Ureter (tissue), 1 donor: ENCODE results near the gene ZNF688. TPM values are rescaled to one million over a fixed set of nuclear protein-coding genes. Genes with fewer than 3 reads are reported as not detected.
"Not testable (repeated sequence)": the region's sequence is repeated elsewhere in the genome, so short reads cannot be mapped to it uniquely, and the experiment has no call there.

Experiments
- DNase-seq: peaks from one replicate; pipeline ENCODE4 v3.0.0-alpha.2; 2020; ENCODE audit warnings: low spot score
- total RNA-seq: library from RNA; stranded (reverse); gene quantifications from one replicate; pipeline ENCODE4 v1.2.4, GENCODE V29; 2023
- donor health status: DM: yes; HTN: yes; CAD: no.

Gene ZNF688
- total RNA-seq, 1 donor from 2014 or later: 10.8 TPM

GRCh38 chr16:30557707-30557956 is 13.9 kb downstream of the ZNF688 start:
- no peak for DNase-seq

DNA sequence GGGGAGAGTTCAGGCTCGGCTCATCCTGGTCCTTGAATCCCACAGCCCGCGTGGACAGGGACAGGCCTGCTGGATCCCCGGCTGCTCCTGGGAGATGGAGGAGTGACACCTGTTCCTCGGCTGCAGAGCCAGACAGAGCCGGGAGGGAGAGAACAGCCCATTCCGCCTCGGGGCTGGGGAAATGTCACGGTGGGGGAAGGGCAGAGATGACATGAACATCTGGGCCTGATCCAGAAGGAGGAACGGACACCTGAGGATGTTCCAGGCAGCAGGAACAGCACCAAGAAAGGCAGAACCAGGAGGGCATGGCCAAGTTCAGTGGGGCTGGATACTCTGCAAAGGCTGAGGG is 15.4 kb downstream of the ZNF688 start:
- no peak for DNase-seq

- no peak for DNase-seq
These were observed 16.0 kb downstream of the ZNF688 start for GRCh38 chr16:30555315-30556124.

DNA sequence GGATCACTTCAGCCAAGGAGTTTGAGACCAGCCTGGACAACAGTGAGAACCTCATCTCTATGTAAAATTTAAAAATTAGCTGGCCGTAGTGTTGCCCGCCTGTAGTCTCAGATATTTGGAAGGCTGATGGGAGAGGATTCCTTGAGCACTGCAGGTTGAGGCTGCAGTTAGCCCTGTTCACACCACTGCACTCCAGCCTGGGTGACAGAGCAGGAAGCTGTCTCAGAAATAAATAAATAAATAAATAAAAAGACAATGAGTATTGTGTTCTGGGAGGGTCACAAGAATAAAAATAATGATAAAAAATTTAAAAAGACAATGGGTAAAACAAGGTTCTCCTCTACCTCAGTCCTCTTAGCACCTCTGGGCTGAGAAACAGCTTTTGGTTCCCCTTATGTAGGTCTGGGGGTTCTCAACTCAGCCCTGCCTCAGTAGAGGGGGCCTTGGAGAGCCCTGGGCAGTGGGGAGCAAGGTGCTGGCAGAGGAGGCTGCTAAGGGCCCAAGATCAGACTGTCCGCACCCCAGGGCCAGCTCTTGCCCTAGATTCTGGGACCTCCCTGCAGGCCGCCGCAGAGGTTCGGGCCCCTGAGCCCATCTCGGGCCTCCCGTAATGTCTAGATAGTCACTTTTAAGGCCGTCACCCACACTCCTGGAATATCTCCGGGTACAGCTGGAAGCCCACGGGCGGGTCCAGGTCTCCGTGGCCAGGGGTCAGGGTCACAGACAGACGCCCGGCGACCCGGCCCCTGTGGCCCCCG is 16.8 kb downstream of the ZNF688 start:
- no peak for DNase-seq

DNA sequence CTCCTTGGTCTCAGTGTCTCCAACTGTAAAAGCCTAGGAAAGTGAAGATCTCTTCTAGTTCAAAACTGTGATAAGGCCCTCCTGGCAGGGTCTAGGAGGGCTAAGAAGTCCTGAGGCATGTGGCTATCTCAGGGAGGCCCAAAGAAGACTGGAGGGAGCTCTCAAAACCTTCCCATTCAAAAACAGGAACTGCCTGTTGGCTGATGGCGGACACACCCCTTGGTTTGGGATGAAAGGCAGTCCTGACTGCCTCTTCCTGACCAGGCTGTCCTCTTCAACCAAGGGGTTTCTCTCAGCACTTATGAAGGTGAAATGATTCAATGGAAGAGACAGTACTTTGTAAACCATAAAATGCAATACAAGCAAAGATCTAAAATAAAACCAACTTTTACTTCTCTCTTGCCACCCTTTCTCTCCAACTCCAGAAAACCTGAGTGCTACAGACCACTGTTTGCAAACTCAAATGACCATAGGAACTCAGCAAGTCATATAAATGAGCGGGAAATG is 18.1 kb downstream of the ZNF688 start:
- no peak for DNase-seq

GRCh38 chr16:30552956-30553355 is 18.6 kb downstream of the ZNF688 start:
- DNase-seq: no peak

- DNase-seq: no peak
These were observed 19.7 kb downstream of the ZNF688 start for GRCh38 chr16:30551781-30552180.

DNA sequence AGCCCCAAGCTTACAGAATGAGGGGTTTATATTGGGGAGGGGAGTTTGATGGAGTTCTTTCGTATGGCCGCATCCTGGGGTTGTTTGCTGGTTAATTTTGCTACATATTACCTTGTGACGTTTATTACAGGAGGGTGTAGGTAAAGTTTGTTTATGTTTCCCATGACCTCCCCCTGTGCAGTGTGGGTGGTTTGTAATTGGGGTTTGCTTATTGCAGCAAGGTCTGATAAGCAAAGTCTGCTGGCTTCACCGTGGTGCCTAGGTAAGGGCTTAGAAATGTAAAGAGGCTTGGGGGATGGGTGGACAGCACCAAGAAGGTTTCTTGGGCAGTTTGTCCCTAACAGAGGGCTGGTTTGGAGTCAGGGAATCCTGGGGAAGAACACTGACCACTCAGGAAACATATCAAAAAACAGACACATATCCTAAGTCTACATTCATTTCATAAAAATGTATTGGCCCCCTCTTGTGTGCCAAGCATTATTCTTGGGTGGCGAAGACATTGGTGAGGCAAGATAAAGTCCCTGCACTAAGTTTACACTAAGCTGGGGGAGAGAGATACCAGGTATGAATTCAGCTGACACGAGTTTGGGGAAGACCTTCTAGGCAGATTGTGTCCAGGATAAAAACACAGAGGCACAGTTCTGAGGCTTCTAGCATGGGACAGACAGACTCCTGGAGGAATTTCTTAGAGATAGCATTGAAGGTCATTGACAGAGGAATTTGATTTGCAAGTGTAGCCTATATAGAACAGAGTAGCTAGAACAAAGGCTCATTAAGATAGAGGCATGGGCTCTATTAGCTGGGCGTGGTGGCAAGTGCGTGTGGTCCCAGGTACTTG is 22.9 kb downstream of the ZNF688 start:
- DNase-seq: no peak

DNA sequence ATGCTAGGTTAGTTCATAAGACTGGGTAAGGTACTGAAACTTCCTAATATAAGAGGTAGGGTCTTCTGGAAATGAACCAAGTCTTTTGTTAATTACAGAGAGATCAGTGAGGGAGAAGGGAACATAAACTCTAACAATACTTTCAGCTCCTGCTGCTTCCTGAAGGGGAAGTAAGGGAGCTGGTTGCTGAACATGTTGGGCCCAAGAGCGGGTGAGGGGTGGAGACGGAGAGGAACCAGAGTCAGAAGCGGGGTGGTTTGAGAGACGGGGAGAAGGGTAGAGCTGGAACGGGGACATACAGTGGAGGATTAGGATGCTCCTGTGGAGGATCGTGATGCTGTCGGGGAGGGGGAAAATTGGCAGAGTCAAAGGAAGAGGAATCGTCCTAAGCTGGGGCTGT is 25.4 kb downstream of the ZNF688 start:
- no peak for DNase-seq

- DNase-seq: no peak
These were observed 28.4 kb downstream of the ZNF688 start for GRCh38 chr16:30543067-30543466.

- no peak for DNase-seq
These were observed 29.8 kb downstream of the ZNF688 start for GRCh38 chr16:30541502-30542329.

DNA sequence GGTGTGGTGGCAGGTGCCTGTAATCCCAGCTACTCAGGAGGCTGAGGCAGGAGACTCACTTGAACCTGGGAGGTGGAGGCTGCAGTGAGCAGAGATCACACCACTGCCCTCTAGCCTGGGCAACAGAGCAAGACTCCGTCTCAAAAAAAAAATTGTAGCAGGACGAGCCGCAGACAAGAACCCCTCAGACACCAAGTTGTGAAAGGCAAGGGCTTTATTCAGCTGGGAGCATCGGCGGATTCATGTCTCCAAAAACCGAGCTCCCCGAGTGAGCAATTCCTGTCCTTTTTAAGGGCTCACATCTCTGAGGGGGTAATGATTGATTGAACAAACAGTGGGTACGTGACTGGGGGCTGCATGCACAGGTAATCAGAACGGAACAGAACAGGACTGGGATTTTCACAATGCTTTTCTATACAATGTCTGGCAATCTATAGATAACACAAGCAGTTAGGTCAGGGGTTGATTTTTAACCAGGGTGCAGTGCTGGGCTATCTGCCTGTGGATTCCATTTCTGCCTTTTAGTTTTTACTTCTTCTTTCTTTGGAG is 30.5 kb downstream of the ZNF688 start:
- not testable (repeated sequence) for DNase-seq

GRCh38 chr16:30539986-30540526 is 31.5 kb downstream of the ZNF688 start:
- DNase-seq: not testable (repeated sequence)

GRCh38 chr16:30539000-30539964 is 32.2 kb downstream of the ZNF688 start:
- no peak for DNase-seq

DNA sequence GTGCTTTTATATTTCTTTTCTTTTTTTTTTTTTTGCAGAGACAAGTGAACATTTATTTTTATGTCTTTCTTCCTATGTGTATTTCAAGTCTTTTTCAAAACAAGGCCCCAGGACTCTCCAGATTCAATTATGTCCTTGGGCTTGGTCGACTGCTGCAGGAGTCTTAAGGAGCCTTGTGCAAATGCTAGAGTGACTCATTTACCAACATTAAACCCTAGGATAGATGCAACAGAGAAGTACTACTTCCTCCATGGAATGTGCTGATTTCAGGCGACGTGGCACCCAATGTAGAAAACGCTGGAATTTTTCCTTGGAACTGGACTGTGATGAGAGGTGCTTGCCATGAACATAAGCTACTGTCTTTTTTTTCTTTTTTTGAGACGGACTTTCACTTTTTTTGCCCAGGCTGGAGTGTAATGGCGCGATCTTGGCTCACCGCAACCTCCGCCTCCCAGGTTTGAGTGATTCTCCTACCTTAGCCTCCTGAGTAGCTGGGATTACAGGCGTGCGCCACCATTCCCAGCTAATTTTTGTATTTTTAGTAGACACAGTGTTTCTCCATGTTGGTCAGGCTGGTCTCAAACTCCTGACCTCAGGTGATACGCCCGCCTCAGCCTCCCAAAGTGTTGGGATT is 35.0 kb downstream of the ZNF688 start:
- not testable (repeated sequence) for DNase-seq

DNA sequence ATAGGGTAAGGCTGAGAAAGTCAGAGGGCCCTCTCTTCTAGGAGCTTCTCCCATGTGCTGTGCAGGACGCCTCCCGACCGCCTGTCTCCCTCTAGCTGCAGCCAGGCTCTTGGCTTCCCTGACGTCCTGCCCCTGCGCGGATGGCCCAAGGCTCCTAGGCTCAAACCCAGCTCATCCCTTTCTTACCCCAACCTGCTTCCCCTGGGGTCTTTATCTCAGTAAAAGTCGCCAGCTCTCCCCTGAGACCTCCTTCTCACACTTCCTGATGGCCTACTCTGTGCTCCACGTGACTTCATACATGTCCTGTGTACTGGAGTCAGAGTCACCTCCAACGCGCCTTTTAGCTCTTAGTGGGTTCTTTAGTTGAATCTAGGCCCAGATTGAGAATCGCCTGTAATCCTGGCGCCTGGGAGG is 35.7 kb downstream of the ZNF688 start:
- peak; percentile 76 for DNase-seq

GRCh38 chr16:30535106-30535776 is 36.3 kb downstream of the ZNF688 start:
- DNase-seq: no peak

DNA sequence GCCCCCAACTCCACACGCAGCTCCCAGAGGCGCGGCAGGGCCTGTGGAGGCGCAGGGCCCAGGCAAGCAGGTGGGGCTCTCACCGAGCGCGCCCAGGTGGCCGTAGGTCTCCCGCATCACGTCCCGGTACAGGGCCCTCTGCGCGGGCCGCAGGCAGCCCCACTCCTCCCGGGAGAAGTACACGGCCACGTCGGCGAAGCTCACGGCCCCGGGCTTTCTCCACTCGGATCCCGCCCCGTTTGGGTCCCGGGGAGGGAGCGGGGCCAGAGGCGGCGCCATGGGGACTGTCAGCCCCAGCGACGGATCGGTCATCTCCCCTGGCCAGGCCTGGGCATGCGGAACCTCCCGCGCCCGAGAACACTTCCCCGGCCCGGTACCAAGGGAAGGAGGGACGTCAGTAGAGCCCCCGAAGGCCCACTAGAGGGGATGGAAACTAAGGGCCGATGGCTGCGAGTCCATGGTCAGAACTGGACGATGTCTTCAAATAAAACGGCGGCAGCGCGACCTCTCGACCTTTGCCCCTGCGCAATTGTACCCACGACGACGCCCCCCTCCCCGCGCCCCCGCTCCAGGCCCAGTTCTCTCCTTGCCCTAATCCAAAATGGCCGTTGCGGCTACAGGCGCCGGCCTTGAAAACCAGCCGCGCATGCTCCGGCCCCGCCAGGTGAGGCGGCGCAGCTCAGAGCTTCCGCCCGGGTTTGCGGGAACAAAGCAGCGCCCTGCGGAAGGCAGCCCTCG is 37.0 kb downstream of the ZNF688 start, which contains the start of gene ZNF747:
Gene ZNF747, minus strand, starts transcription at position 491 of the 738 bp plus-strand sequence. Its CDS starts 179 bp downstream, at position 312.
- DNase-seq: peak; percentile 94
